IPS-15b (cell line): ENCODE results near the gene TNK2.

Source experiments
- H3K27me3 ChIP-seq: one replicate; pipeline ENCODE4 v1.6.1; 2013; ENCODE audit warnings: low read length; ENCODE audit not compliant: control insufficient read depth, insufficient read depth
- H3K36me3 ChIP-seq: one replicate; pipeline ENCODE4 v1.6.1; 2013; ENCODE audit warnings: low read length; ENCODE audit not compliant: control insufficient read depth, insufficient read depth
- H3K4me1 ChIP-seq: one replicate; pipeline ENCODE4 v1.6.1; 2013; ENCODE audit warnings: mild to moderate bottlenecking, low read length; ENCODE audit not compliant: control insufficient read depth, insufficient read depth
- H3K4me3 ChIP-seq: one replicate; pipeline ENCODE4 v1.5.1; 2013; ENCODE audit warnings: low read depth, low read length
- H3K9ac ChIP-seq: one replicate; pipeline ENCODE4 v1.6.1; 2013; ENCODE audit warnings: low read depth, mild to moderate bottlenecking, low read length
- H3K9me3 ChIP-seq: one replicate; pipeline ENCODE4 v1.6.1; 2013; ENCODE audit warnings: mild to moderate bottlenecking, low read length; ENCODE audit not compliant: control insufficient read depth, insufficient read depth

The TNK2 gene

GRCh38 chr3:195844671-195845218, 63.6 kb downstream of the TNK2 start:
- Histone ChIP-seq H3K27me3 (no peaks in the 10 kb centered on the region), H3K9me3 (no peaks in the 10 kb centered on the region), H3K36me3 (no peaks in the 10 kb centered on the region), H3K4me1 (peaks cover 2% of the 10 kb centered on the region), H3K9ac (no peak overlapping the region), H3K4me3 (no peak overlapping the region)

GRCh38 chr3:195839260-195840010, 68.9 kb downstream of the TNK2 start:
- no peaks in the 10 kb centered on the region for H3K36me3 ChIP-seq
- no peaks in the 10 kb centered on the region for H3K27me3 ChIP-seq
- H3K4me1 ChIP-seq = peaks cover 7% of the 10 kb centered on the region
- H3K9ac ChIP-seq = no peak overlapping the region
- H3K4me3 ChIP-seq = no peak overlapping the region
- H3K9me3 ChIP-seq = no peaks in the 10 kb centered on the region

GRCh38 chr3:195838714-195839113, 69.6 kb downstream of the TNK2 start:
- H3K9me3 ChIP-seq = no peaks in the 10 kb centered on the region
- H3K4me1 ChIP-seq = peaks cover 7% of the 10 kb centered on the region
- H3K27me3 ChIP-seq = no peaks in the 10 kb centered on the region
- H3K36me3 ChIP-seq = no peaks in the 10 kb centered on the region
- H3K4me3 ChIP-seq = no peak overlapping the region
- no peak overlapping the region for H3K9ac ChIP-seq

- peaks cover 7% of the 10 kb centered on the region for H3K4me1 ChIP-seq
- no peak overlapping the region for H3K4me3 ChIP-seq
- no peaks in the 10 kb centered on the region for H3K9me3 ChIP-seq
Observed at GRCh38 chr3:195836476-195837135, 71.7 kb downstream of the TNK2 start.

GRCh38 chr3:195835791-195836190, 72.6 kb downstream of the TNK2 start:
- Histone ChIP-seq H3K4me1 (peaks cover 7% of the 10 kb centered on the region), H3K4me3 (no peak overlapping the region), H3K9ac (no peak overlapping the region), H3K36me3 (no peaks in the 10 kb centered on the region), H3K9me3 (no peaks in the 10 kb centered on the region), H3K27me3 (no peaks in the 10 kb centered on the region)

More at GRCh38 chr3:195836476-195837135, 71.7 kb downstream of the TNK2 start:
- Histone ChIP-seq H3K9ac (no peak overlapping the region), H3K36me3 (no peaks in the 10 kb centered on the region), H3K27me3 (no peaks in the 10 kb centered on the region)

GRCh38 chr3:195834675-195835583, 73.4 kb downstream of the TNK2 start:
- Histone ChIP-seq H3K36me3 (no peaks in the 10 kb centered on the region), H3K9ac (no peak overlapping the region), H3K27me3 (no peaks in the 10 kb centered on the region), H3K4me1 (peaks cover 7% of the 10 kb centered on the region), H3K4me3 (no peak overlapping the region), H3K9me3 (no peaks in the 10 kb centered on the region)

- Histone ChIP-seq H3K4me3 (no peak overlapping the region), H3K27me3 (no peaks in the 10 kb centered on the region), H3K36me3 (no peaks in the 10 kb centered on the region), H3K4me1 (no peaks in the 10 kb centered on the region), H3K9ac (no peak overlapping the region), H3K9me3 (no peaks in the 10 kb centered on the region)
Observed at GRCh38 chr3:195829897-195830254, 78.5 kb downstream of the TNK2 start.

GRCh38 chr3:195828762-195829161, 79.6 kb downstream of the TNK2 start:
- Histone ChIP-seq H3K9ac (no peak overlapping the region), H3K4me1 (no peaks in the 10 kb centered on the region), H3K27me3 (no peaks in the 10 kb centered on the region), H3K9me3 (no peaks in the 10 kb centered on the region), H3K4me3 (no peak overlapping the region), H3K36me3 (no peaks in the 10 kb centered on the region)

GRCh38 chr3:195825857-195826804, 82.2 kb downstream of the TNK2 start:
- no peak overlapping the region for H3K4me3 ChIP-seq
- no peaks in the 10 kb centered on the region for H3K36me3 ChIP-seq
- no peaks in the 10 kb centered on the region for H3K27me3 ChIP-seq
- no peak overlapping the region for H3K9ac ChIP-seq
- H3K9me3 ChIP-seq = no peaks in the 10 kb centered on the region
- H3K4me1 ChIP-seq = no peaks in the 10 kb centered on the region

- Histone ChIP-seq H3K9ac (no peak overlapping the region), H3K4me1 (no peaks in the 10 kb centered on the region), H3K9me3 (no peaks in the 10 kb centered on the region), H3K36me3 (no peaks in the 10 kb centered on the region), H3K27me3 (no peaks in the 10 kb centered on the region), H3K4me3 (no peak overlapping the region)
Observed at GRCh38 chr3:195825191-195825588, 83.2 kb downstream of the TNK2 start.
